HG02885 (cell line): ENCODE results near the gene WNT9A.

Experiments
- ATAC-seq: cut with Tn5 transposase; IDR thresholded peaks from one replicate; pipeline ENCODE4 v1.9.1; 2021; ENCODE audit warnings: mild to moderate bottlenecking; ENCODE audit not compliant: unreplicated experiment, poor library complexity

The WNT9A gene

GRCh38 chr1:227955808-227956207, 8.1 kb upstream of the WNT9A start:
- ATAC-seq = no peak

DNA sequence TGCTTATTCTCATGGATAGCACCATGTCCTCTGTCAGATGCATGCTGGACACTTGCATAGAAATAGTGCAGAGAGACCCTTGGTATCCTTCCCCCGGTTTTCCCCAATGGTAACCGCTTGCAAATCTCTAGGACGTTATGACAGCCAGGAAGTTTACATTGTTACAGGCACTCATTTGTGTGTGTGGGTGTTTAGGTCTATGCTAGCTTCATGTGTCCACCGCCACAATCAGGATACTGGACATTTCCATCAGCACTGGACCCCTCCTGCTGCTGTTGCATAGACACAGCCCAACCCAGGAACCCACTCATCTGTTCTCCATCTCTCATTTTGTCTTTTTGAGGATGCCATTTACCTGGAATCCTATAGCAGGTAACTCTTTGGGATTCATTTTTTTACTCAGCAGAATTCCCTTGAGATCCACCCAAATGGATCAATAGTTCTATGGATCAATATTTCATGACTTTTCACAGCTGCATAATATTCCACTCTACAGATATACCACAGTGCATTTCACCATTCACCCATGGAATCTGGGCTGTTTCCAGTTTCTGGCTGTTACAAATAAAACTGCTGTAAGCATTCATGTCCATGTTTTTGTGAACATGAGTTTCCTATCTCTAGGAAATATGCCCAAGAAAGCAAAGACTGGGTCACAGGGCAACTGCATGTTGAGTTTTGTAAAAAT, 6.6 kb upstream of the WNT9A start:
- no peak for ATAC-seq

GRCh38 chr1:227953022-227953412, 5.3 kb upstream of the WNT9A start:
- ATAC-seq = no peak

DNA sequence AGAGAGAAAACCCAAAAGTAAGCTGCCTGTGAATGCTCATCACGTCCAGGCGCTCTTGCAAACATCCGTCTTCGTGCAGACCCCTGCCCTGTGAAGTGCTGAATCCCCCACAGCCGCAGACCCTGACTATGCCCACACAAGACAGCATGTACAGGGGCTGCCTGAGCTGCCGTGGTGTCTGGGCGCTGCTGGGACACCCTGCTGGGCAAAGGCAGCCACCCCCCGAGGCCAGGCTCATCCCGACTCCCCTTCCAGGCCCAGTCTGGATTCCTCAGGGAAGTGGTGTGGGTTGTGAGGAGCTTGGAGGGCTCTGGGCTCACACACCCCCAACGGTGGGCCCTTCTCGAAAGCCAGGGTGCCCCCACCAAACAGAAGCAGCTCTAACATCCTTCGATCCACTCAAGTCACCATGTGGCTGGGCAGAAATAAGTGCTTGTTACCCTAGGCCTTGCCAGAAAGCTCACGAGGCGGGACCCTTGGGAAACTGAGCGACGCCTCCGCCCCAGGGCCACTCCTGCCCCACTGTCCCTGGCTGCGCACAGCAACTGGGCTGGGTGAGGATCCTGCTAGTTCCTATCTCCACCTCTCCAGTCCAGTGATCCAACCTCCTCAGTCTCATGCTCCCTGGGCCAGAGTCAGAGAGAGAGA, 4.8 kb upstream of the WNT9A start:
- ATAC-seq = no peak

DNA sequence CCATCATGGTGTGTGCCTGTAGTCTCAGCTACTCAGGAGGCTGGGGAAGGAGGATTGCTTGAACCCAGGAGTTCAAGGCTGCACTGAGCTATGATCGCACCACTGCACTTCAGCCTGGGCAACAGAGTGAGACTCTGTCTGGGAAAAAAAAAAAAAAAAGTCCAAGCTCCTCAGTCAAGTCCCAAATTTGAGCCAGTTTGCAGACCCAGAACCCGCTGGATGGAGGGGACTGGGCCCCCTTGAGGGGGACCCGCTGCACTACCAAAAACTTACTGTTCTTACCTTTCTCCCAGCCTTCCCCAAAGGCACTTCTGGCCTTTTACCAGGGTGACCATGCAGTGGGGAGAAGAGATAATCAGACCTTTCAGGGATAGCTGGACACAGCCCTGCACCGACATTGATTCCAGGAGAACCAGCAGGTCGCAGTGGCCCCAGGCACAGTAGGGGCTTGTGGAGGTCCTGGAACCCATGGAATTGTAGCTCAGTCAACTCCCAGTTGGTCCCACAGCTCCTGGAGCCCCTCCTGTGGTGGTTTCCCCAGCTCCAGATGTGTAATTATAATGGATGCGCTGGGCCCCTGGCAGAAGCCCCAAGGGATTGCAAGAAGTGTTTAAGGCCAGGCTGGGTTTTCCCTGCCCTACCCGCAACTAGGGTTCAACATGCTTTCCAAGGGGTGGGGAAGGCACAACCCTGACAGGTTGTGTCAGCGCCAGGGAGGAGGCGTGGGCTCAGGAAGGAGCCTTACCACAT, 4.1 kb upstream of the WNT9A start:
- ATAC-seq = no peak

DNA sequence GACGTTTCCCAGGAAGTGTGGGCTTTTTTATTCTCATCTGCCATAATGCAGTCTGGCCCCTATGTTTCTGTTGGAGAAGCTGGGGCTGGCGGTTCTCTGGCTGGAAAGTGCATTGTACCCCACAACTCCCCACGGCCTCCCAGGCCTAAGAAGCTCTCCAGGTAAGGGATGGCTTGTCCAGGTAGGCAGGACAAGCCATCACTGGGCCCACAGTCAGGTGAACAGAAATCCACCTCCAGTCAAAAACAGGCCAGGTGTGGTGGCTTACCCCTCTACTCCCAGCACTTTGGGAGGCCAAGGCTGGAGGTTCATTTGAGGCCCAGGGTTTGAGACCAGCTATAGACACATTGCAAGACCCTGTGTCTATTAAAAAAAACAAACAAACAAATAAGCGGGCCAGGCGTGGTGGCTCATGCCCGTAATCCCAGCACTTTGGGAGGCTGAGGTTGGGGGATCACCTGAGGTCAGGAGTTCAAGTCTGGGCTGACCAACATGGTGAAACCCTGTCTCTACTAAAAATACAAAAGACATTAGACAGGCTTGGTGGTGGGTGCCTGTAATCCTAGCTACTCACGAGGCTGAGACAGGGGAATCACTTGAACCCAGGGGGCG, 3.1 kb upstream of the WNT9A start:
- no peak for ATAC-seq

DNA sequence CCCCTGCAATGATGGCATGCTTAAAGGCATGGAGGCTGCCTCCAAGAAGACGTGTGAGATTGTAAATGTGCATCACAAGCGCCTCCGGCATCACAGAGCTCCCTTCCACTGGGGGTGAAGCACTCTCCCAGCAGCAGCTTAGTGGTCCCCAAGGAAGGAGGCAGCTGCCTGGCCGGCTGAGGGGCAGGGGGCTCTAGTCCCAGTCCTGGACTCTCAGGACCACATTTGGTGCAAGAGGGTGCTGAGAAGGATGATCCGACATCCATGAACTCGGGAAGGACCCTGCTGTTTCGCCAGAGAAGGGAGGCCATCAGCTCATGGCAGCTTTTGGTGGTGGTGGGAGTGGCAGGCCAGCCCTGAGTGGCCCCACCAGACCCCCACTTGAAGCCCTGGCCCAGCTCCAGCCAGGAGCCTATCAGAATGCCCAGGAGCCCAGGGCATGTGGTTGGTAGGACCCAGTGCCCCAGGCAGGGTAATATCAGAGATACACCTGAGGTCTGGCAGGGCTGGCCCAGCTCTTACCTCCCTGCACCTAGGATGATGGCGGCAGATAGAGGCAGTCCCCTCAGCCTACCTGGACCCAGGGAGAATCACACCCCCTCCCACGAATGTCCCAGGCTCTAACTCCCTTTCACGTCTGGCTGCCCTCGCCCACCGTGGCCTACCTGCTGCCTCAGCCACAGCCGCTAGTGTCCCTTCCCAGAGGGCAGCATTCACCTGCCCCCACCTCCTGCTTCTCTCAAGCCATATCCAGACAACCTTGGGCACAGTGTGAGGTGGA, 2.4 kb upstream of the WNT9A start:
- no peak for ATAC-seq

DNA sequence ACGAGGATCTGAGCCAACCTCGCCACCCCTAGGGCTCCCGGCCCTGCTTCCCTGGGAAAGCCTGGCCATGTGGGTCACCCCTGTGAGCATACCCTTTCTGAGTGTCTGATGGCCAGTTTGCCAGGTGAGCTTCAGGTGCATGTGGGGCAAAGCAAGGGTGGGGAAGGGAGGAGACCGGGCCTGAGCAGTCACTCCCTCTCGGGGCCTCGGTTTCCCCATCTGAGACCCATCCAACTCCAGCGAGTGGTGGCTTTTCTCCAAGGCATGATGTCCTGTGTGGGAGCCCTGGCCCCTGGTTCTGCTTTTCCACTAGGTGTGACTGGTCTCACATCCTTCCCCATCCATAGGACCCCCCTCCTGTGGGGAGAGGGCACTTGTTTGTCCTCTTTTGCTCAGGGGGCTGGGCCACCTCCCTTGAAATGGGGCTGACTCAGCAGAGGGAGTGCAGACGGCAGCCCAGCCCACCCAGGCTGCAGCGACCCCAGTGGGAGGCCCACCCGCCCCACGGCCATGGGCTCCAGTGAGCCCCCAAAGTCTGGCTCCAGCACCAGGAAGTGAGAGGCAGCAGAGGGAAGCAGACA, 1.7 kb upstream of the WNT9A start:
- ATAC-seq = no peak

DNA sequence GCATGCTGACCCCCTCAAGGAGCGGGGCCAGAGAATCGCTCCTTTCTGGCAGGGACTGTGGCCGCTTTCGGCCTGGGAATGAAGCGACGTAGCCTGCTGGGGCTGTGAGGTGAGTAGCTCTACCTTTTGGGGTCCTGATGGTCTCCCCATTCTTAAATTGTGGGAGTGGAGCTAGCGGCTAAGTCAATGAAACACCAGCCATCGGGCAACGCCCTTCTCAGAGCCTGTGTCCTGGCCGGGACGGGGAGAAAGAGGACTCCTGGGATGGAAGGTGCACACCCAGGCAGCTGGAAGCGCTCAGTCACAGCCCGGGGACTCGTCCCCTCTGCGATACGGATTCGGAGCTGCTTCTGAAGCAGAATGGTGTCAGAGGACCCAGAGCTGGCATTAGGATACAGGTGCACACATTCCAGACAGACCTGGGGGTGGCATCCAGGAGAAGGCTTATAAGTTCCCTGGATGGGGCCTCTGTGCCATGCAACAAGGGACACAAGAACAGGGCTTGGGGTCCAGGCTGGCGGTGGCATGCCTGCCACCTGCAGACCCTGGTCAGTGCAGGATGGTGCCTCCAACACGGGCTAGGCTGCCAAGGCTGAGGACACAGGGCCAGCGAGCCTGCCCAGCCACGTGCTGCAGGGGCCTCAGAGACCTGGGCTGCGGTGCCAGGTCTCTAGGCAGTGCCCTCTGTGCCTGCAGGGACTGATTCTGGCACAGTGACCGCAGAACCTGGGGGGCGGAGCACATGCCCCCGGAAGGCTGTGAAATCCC, 945 bp upstream of the WNT9A start:
- no peak for ATAC-seq

DNA sequence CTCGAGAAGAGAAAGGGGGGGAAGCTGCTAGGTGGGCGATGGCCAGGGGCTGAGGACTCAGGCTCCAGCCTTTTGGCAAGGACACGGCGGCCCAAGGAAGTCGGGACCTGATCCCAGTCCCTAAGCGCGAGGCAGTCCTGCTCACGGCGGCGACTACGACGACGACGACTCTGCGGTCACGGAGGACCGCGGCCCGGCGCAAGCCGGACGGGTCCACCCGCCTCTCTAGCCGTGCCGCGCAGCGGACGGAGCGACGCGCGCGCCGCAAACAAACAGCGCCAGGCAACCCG, 401 bp downstream of the WNT9A start:
- peak; percentile 18 for ATAC-seq

GRCh38 chr1:227946624-227947385, 927 bp downstream of the WNT9A start:
- ATAC-seq = peak; percentile 64

DNA sequence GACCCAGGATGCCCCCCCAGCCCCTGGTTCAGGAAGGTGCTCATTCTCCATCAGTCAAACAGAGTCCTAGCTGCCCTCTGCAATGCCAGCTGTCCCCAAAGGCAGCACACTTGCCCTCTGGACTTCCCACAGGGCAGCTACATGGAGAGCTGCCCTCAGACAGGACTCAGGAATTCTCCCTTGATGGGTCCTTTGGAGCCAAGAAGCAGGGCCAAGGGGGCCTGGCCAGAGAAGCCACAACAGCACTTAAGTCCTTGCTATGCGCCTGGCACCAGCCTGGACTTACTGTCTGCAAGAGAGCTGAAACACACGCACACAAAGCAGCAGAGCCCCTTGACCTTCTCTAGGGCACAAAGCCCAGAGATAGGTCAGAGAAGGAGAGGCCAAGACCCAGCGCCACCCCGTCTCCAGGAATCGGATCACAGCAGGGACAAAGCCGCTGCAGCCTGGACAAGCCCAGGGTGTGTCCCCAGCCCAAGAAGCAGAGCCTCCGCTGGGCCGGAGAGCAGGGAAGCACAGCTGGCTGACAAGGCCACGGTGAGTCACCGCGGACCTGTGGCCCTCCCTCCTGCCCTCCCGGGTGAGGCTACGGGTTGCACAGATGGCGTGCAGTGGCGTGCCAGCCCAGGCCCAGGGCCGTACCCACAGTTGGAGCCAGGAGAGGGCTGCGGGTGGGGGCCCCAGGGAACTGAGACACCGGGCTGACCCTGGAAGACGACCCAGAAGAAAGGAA, 1.7 kb downstream of the WNT9A start:
- peak; percentile 20 for ATAC-seq

DNA sequence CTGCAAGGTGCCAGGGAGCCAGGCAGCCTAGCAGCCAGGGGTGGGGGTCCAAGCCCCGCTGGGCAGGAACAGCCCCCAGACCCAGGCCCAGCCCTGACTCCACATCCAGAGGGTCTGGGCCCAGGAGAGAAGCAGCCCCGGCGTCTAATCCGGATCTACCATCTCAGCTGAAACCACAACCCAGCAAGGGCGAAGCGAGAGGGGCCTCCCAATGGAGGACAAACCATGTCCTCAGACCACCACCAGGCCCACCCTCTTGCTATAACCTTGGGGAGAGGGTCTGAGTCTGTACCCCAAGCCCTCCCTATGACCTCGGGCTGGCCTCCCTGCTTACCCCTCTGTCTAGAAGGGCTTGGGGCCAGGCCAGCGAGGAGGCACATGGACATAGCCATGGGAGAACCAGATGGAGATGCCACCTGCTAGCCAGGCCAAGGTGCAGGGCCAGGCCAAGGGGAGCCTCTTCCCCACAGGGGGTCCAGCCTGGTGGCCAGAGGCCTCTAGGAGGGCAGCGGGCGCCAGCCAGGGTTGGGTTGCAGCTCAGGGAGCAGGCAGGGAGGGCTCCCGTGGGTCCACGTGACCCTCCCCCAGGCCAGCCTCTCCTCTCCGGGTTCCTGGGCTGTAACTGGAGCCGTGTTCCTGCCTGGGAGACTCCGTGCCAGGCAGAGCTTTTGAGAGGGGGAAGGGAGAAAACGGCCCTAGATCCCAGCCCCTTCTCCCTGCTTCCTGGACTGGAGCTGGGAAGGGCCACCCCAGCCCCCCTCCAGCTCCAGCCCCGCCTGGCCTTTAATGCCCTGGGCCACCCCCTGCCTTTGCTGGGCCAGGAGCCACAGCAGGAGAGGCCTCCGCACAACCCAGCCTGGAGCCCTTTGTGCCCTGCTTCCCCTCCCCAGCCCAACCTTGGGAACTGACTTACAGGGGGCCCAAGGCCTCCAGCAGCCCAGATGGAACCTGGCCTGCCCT, 2.5 kb downstream of the WNT9A start:
- ATAC-seq = no peak

DNA sequence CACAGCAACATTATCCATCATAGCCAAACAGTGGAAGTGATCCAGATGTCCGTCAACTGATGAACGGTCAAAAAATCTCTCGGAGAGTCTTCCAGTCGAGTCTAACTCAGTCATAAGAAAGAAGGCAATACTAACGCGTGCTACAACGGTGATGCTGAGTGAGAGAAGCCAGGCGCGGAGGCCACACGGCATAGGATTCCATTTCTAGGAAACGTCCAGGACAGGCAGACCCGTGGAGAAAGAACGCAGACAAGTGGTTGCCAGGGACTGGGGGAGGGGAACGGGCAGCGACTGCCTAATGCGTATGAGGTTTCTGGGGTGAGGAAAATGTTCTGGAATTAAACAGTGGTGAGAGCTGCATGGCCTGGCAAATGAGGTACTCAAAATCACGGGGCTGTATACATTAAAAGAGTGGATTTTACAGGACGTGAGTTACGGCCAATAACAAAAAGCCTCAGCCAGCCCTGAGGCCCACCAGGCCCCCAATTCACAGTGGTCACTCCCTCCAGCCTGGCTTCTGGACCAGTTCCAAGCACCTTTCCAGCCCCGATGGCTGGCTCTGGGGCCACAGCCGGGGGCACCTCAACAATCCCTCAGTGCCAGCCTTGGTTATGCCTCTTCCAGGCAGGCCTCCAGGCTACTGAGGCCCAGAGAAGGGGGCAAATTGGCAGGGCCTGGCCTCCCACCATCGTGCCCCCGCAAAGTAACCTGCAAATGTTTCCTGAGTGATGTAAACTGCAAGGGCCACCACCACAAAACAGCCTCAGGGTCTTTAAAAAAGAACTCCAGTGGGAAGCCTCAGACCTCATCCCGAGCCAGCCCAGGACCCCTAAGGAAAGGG, 3.4 kb downstream of the WNT9A start:
- ATAC-seq = no peak

DNA sequence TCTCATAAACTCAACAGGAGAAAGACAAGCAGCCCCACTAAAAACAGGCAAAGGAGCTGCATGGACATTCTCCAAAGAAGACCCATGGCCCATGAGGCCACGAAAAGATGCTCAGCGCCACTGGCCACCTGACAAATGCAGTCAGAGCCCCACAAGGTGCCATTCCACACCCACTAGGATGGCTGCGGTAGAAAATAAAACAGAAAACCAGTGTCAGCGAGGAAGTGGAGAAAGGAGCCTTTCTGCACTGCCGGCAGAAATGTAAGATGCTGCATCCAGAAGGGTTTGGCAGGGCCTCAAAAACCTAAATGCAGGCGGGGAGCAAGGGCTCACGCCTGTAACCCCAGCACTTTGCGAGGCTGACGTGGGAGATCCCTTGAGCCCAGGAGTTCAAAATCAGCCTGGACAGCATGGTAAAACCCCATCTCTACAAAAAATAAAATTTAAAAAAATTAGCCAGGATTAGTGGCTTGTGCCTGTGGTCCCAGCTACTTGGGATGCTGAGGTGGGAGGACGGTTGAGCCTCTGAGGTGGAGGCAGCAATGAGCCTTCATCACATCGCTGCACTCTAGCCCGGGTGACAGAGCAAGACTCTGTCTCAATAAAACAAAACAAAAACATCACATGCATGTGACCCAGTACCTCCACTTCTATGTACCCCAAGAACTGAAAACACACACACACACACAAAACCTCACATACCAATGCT, 4.2 kb downstream of the WNT9A start:
- ATAC-seq = no peak
